ENCODE results near the gene PER1. TPM values are rescaled to one million over a fixed set of nuclear protein-coding genes. Genes with fewer than 3 reads are reported as not detected.

PER1 gene
- total and polyA plus RNA-seq, 9 of the 15 experiments (the other 6 are each of a cell fraction or from before 2014, with no cell fraction given): 0.13 to 26.0 (median 3.4) TPM

DNA sequence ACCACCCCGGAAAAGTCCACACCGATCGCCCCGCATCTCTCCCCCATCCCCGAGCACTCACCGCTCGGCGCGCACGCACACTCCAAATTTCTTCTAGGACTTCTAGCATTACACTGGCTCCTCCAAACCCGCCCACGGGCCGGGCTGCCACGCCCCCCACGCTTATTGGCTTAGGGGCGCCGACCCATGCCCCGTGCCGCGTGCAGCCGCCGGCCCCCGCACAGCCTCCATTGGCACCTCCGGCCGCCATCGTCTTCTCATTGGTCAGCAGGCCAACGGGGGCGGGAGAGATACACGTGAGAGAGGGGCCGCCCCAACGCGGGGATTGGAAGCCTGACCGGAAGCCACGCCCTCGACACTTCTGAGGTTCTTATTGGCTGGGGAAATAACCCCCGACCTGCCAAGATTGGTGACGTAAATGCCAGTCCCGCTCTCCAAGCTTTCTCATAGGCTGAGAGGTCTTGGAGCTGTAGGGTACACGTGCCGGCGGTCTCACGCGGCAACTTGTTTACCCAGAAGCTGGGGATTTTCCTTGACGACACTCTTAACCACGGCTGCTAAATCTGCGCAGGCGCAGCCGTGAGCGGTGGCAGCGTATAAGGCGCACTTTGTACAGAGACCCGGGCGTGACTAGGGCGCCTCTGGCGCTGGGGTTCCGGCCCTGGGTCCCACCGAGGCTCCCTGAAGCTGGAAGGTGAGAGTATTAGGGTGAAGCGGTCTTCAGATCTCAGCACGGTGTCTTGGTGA, 4.2 kb upstream of the PER1 start (continued):
- peak; percentile 91 for TF ChIP-seq USF1 (CRISPR knock-in tag; IDR thresholded peaks at IDR 0.05)
- no peak for TF ChIP-seq GATA2 (CRISPR knock-in tag; IDR thresholded peaks at IDR 0.05)
- TF ChIP-seq HMG20A (CRISPR knock-in tag; conservative IDR thresholded peaks at IDR 0.05): no peak
- TF ChIP-seq ZNF280A (IDR thresholded peaks at IDR 0.05; ENCODE audit: low read depth, partially characterized antibody): no peak
- TF ChIP-seq ATF1 (CRISPR knock-in tag; IDR thresholded peaks at IDR 0.05): no peak
- peak; percentile 96 for TF ChIP-seq ATF1 (tag; IDR thresholded peaks at IDR 0.05)
- TF ChIP-seq, protein P1, sequence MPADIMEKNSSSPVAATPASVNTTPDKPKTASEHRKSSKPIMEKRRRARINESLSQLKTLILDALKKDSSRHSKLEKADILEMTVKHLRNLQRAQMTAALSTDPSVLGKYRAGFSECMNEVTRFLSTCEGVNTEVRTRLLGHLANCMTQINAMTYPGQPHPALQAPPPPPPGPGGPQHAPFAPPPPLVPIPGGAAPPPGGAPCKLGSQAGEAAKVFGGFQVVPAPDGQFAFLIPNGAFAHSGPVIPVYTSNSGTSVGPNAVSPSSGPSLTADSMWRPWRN (IDR thresholded peaks at IDR 0.05; ENCODE audit: low read depth): peak; percentile 96
- no peak for TF ChIP-seq HNRNPK (IDR thresholded peaks at IDR 0.05; ENCODE audit: low read depth, low read length, poor library complexity, severe bottlenecking)
- TF ChIP-seq, protein P2, sequence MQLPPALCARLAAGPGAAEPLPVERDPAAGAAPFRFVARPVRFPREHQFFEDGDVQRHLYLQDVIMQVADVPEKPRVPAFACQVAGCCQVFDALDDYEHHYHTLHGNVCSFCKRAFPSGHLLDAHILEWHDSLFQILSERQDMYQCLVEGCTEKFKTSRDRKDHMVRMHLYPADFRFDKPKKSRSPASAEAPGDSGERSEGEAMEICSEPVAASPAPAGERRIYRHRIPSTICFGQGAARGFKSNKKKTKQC (CRISPR knock-in tag; IDR thresholded peaks at IDR 0.05): no peak
- peak in 2 of 3 experiments; percentile 79 to 83 for TF ChIP-seq YY1 (IDR thresholded peaks at IDR 0.05; ENCODE audit: borderline replicate concordance in 1 of 3, control insufficient read depth in 1 of 3, extremely low read depth in 1 of 3, insufficient read depth in 3 of 3, insufficient read length in 1 of 3, insufficient replicate concordance in 2 of 3, low read depth in 1 of 3, low read length in 2 of 3)
- TF ChIP-seq ATF7 (IDR thresholded peaks at IDR 0.05): peak; percentile 95
- TF ChIP-seq, protein P3, sequence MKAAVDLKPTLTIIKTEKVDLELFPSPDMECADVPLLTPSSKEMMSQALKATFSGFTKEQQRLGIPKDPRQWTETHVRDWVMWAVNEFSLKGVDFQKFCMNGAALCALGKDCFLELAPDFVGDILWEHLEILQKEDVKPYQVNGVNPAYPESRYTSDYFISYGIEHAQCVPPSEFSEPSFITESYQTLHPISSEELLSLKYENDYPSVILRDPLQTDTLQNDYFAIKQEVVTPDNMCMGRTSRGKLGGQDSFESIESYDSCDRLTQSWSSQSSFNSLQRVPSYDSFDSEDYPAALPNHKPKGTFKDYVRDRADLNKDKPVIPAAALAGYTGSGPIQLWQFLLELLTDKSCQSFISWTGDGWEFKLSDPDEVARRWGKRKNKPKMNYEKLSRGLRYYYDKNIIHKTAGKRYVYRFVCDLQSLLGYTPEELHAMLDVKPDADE (conservative IDR thresholded peaks at IDR 0.05; ENCODE audit: control insufficient read depth, low read depth, low read length): peak; percentile 41; the same call in 1 of the 2 replicates
- TF ChIP-seq GABPB1 (CRISPR knock-in tag; IDR thresholded peaks at IDR 0.05): peak; percentile 88
- 0 out of 2 replicates have a peak, but pooled peaks have one; percentile 27 for TF ChIP-seq KLF16 (IDR thresholded peaks at IDR 0.05)
- TF ChIP-seq NR2C2 (CRISPR knock-in tag; IDR thresholded peaks at IDR 0.05): peak; percentile 70
- peak; percentile 97 for TF ChIP-seq NR2C2 (tag; IDR thresholded peaks at IDR 0.05)
- TF ChIP-seq, protein P4, sequence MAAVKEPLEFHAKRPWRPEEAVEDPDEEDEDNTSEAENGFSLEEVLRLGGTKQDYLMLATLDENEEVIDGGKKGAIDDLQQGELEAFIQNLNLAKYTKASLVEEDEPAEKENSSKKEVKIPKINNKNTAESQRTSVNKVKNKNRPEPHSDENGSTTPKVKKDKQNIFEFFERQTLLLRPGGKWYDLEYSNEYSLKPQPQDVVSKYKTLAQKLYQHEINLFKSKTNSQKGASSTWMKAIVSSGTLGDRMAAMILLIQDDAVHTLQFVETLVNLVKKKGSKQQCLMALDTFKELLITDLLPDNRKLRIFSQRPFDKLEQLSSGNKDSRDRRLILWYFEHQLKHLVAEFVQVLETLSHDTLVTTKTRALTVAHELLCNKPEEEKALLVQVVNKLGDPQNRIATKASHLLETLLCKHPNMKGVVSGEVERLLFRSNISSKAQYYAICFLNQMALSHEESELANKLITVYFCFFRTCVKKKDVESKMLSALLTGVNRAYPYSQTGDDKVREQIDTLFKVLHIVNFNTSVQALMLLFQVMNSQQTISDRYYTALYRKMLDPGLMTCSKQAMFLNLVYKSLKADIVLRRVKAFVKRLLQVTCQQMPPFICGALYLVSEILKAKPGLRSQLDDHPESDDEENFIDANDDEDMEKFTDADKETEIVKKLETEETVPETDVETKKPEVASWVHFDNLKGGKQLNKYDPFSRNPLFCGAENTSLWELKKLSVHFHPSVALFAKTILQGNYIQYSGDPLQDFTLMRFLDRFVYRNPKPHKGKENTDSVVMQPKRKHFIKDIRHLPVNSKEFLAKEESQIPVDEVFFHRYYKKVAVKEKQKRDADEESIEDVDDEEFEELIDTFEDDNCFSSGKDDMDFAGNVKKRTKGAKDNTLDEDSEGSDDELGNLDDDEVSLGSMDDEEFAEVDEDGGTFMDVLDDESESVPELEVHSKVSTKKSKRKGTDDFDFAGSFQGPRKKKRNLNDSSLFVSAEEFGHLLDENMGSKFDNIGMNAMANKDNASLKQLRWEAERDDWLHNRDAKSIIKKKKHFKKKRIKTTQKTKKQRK (IDR thresholded peaks at IDR 0.05; ENCODE audit: borderline replicate concordance, low read depth, low read length): peak; percentile 58; the same call in 1 of the 2 replicates
- TF ChIP-seq TAF9B (IDR thresholded peaks at IDR 0.05; ENCODE audit: partially characterized antibody): peak; percentile 95

Measured in K562 (cell line).